ENCODE measurements around the gene FOXM1. TPM values are rescaled to one million over a fixed set of nuclear protein-coding genes. Genes with fewer than 3 reads are reported as not detected.

Gene FOXM1
- polyA plus RNA-seq, 1 donor from 2014 or later: 0.31 TPM

DNA sequence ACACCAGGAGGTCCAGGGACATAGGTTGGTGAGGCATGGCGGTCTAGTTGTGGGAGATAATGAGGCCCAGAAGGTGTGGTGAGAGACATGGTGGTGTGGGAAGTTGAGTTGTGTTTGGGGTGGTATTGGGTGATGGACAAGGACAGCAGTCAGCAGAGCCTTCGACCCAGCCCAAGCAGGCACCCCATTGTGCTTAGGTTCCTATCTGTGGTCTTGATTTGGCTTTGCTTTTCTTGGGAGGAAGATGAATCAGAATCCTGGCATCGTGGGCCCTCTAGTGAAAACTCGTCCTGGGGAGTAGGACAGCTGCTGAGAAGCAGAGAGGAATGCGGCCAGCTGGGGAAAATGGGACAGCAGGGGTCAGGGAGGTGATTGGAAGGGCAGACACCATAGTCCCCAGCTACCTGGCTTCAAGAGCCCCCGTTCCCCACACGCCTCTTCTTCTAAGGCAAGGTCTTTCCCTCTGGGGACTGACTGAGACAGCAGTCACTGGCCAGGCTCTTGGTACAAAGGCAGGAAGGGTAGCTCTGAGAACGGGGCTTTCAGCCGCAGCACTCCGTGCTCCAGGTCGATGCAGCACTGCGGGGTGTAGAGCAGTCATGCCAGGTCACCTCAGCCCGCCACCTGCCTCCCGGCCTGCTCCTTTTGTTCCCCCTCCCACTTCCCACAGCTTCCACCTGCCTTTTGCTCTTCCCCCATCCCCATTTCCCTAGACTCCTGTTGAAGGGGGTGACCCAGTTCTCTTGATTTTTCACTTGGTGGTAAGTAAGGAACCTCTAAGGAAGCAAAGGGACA, 50.1 kb downstream of the FOXM1 start:
- H3K27ac ChIP-seq (ENCODE audit: low read length): no peak overlapping the region
- H3K27me3 ChIP-seq (ENCODE audit: insufficient read depth, low read depth, low read length): no peaks in the 10 kb centered on the region
- TF ChIP-seq SMC3 (conservative IDR thresholded peaks at IDR 0.05; ENCODE audit: poor library complexity) (no peak), POLR2AphosphoS5 (IDR thresholded peaks at IDR 0.05) (no peak), EZH2 (IDR thresholded peaks at IDR 0.05; ENCODE audit: borderline replicate concordance, insufficient read depth, low read length, poor library complexity, severe bottlenecking) (no peak), EP300 (conservative IDR thresholded peaks at IDR 0.05; ENCODE audit: poor library complexity, severe bottlenecking) (no peak), RAD21 (conservative IDR thresholded peaks at IDR 0.05) (no peak)
- TF ChIP-seq, protein P1, sequence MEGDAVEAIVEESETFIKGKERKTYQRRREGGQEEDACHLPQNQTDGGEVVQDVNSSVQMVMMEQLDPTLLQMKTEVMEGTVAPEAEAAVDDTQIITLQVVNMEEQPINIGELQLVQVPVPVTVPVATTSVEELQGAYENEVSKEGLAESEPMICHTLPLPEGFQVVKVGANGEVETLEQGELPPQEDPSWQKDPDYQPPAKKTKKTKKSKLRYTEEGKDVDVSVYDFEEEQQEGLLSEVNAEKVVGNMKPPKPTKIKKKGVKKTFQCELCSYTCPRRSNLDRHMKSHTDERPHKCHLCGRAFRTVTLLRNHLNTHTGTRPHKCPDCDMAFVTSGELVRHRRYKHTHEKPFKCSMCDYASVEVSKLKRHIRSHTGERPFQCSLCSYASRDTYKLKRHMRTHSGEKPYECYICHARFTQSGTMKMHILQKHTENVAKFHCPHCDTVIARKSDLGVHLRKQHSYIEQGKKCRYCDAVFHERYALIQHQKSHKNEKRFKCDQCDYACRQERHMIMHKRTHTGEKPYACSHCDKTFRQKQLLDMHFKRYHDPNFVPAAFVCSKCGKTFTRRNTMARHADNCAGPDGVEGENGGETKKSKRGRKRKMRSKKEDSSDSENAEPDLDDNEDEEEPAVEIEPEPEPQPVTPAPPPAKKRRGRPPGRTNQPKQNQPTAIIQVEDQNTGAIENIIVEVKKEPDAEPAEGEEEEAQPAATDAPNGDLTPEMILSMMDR (IDR thresholded peaks at IDR 0.05; ENCODE audit: poor library complexity, severe bottlenecking): no peak
- TF ChIP-seq, protein P2, sequence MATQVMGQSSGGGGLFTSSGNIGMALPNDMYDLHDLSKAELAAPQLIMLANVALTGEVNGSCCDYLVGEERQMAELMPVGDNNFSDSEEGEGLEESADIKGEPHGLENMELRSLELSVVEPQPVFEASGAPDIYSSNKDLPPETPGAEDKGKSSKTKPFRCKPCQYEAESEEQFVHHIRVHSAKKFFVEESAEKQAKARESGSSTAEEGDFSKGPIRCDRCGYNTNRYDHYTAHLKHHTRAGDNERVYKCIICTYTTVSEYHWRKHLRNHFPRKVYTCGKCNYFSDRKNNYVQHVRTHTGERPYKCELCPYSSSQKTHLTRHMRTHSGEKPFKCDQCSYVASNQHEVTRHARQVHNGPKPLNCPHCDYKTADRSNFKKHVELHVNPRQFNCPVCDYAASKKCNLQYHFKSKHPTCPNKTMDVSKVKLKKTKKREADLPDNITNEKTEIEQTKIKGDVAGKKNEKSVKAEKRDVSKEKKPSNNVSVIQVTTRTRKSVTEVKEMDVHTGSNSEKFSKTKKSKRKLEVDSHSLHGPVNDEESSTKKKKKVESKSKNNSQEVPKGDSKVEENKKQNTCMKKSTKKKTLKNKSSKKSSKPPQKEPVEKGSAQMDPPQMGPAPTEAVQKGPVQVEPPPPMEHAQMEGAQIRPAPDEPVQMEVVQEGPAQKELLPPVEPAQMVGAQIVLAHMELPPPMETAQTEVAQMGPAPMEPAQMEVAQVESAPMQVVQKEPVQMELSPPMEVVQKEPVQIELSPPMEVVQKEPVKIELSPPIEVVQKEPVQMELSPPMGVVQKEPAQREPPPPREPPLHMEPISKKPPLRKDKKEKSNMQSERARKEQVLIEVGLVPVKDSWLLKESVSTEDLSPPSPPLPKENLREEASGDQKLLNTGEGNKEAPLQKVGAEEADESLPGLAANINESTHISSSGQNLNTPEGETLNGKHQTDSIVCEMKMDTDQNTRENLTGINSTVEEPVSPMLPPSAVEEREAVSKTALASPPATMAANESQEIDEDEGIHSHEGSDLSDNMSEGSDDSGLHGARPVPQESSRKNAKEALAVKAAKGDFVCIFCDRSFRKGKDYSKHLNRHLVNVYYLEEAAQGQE (IDR thresholded peaks at IDR 0.05; ENCODE audit: borderline replicate concordance): no peak
- no peak overlapping the region for H3K4me2 ChIP-seq (ENCODE audit: low read length)
- H2AFZ ChIP-seq (ENCODE audit: low read depth, low read length): no peak overlapping the region
- H3K9ac ChIP-seq (ENCODE audit: low read length): no peak overlapping the region
- H3K36me3 ChIP-seq (ENCODE audit: insufficient read depth, low read length): no peaks in the 10 kb centered on the region
- H3K79me2 ChIP-seq (replicated peaks; ENCODE audit: insufficient read depth, low read length): no peaks in the 10 kb centered on the region
- no peaks in the 10 kb centered on the region for H3K9me2 ChIP-seq (ENCODE audit: insufficient read depth, low read length)
- no peaks in the 10 kb centered on the region for H3F3A ChIP-seq (ENCODE audit: insufficient read depth, low read length, poor library complexity, severe bottlenecking)
- no peaks in the 10 kb centered on the region for H3K9me3 ChIP-seq (ENCODE audit: low read length)
- no peak overlapping the region for H3K4me3 ChIP-seq (ENCODE audit: low read length)
- no peaks in the 10 kb centered on the region for H4K20me1 ChIP-seq (ENCODE audit: insufficient read depth)

DNA sequence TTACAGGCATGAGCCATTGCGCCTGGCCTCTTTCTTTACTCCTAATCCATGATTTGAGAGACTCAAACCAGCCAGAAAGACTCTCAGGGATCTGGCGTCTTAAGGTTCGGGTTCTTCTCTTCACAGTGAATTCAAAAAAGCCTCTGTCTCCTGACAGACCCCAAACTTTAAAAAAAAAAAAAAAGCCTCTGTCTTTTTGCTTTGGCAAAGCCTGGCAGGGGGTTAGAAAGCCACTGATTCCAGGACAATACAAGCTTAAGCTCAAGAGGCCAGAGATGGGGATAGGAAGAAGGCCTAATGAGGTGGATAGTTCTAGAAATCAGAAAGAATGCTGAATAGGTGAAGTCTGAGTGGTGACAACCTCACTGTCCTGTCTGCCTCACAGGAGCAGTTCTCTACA, 50.9 kb downstream of the FOXM1 start:
- no peak overlapping the region for H3K4me2 ChIP-seq (ENCODE audit: low read length)
- H4K20me1 ChIP-seq (ENCODE audit: insufficient read depth): no peaks in the 10 kb centered on the region
- TF ChIP-seq MXI1 (conservative IDR thresholded peaks at IDR 0.05; ENCODE audit: poor library complexity, severe bottlenecking): no peak
- TF ChIP-seq SMC3 (conservative IDR thresholded peaks at IDR 0.05; ENCODE audit: poor library complexity): no peak
- no peak for TF ChIP-seq POLR2AphosphoS5 (IDR thresholded peaks at IDR 0.05)
- no peak for TF ChIP-seq EZH2 (IDR thresholded peaks at IDR 0.05; ENCODE audit: borderline replicate concordance, insufficient read depth, low read length, poor library complexity, severe bottlenecking)
- no peak overlapping the region for H3K27ac ChIP-seq (ENCODE audit: low read length)
- no peaks in the 10 kb centered on the region for H3K9me2 ChIP-seq (ENCODE audit: insufficient read depth, low read length)
- H3K9me3 ChIP-seq (ENCODE audit: low read length): no peaks in the 10 kb centered on the region
- no peaks in the 10 kb centered on the region for H3F3A ChIP-seq (ENCODE audit: insufficient read depth, low read length, poor library complexity, severe bottlenecking)
- H3K9ac ChIP-seq (ENCODE audit: low read length): no peak overlapping the region
- no peaks in the 10 kb centered on the region for H3K79me2 ChIP-seq (replicated peaks; ENCODE audit: insufficient read depth, low read length)
- no peaks in the 10 kb centered on the region for H3K27me3 ChIP-seq (ENCODE audit: insufficient read depth, low read depth, low read length)
- H3K4me3 ChIP-seq (ENCODE audit: low read length): no peak overlapping the region
- no peaks in the 10 kb centered on the region for H3K36me3 ChIP-seq (ENCODE audit: insufficient read depth, low read length)
- no peak overlapping the region for H2AFZ ChIP-seq (ENCODE audit: low read depth, low read length)

Measured in neural cell (in vitro differentiated cells).